SU-DHL-6 (cell line): ENCODE results near the gene PDPK1.

Experiments
- H2AFZ ChIP-seq: fragments of 200-600 bp; sonication (generic); 2 replicates; pipeline ENCODE4 v1.6.1; 2014; ENCODE audit warnings: low read depth, mild to moderate bottlenecking, moderate library complexity, mixed read lengths, antibody characterized with exemption, low read length; ENCODE audit not compliant: severe bottlenecking
- H3F3A ChIP-seq: fragments of 200-600 bp; shearing (Covaris generic); 2 replicates; pipeline ENCODE4 v1.6.0; 2016; ENCODE audit warnings: antibody characterized with exemption, mild to moderate bottlenecking; ENCODE audit not compliant: insufficient read depth
- H3K27ac ChIP-seq: fragments of 200-600 bp; sonication (generic); 2 replicates; pipeline ENCODE4 v1.5.1; 2016; ENCODE audit warnings: low read depth, mild to moderate bottlenecking, low read length, moderate library complexity, mixed read lengths
- H3K27me3 ChIP-seq: fragments of 200-600 bp; sonication (generic), shearing (Covaris generic); 2 replicates; pipeline ENCODE4 v1.6.0; 2014; ENCODE audit warnings: mild to moderate bottlenecking, low read length
- H3K36me3 ChIP-seq: fragments of 200-600 bp; sonication (generic); 2 replicates; pipeline ENCODE4 v1.6.1; 2014; ENCODE audit warnings: mild to moderate bottlenecking, low read length, mixed read lengths
- H3K4me2 ChIP-seq: fragments of 300-600, 200-600 bp; shearing (Covaris generic), sonication (generic); 2 replicates; pipeline ENCODE4 v1.6.0; 2014; ENCODE audit warnings: low read length, low read depth, mild to moderate bottlenecking; ENCODE audit not compliant: poor library complexity, severe bottlenecking
- H3K4me3 ChIP-seq: fragments of 200-600 bp; sonication (generic); 2 replicates; pipeline ENCODE4 v1.5.1; 2014; ENCODE audit warnings: antibody characterized with exemption, low read length, mild to moderate bottlenecking, mixed read lengths; ENCODE audit not compliant: insufficient read depth, poor library complexity, severe bottlenecking
- H3K79me2 ChIP-seq: fragments of 200-600 bp; sonication (generic); 2 replicates; pipeline ENCODE4 v1.6.1; 2014; ENCODE audit warnings: mild to moderate bottlenecking, low read length, moderate library complexity; ENCODE audit not compliant: insufficient read depth
- H3K9ac ChIP-seq: fragments of 200-600 bp; sonication (generic); 2 replicates; pipeline ENCODE4 v1.7.0; 2014; ENCODE audit warnings: mild to moderate bottlenecking, low read length
- H3K9me2 ChIP-seq: fragments of 200-600 bp; sonication (generic); replicated peaks from 2 replicates; pipeline ENCODE4 v1.6.1; 2014; ENCODE audit warnings: low read length; ENCODE audit not compliant: insufficient read depth
- H3K9me3 ChIP-seq: fragments of 200-600 bp; sonication (generic); 2 replicates; pipeline ENCODE4 v1.6.1; 2014; ENCODE audit warnings: low read length, mixed read lengths; ENCODE audit not compliant: insufficient read depth
- H4K20me1 ChIP-seq: fragments of 200-600 bp; sonication (generic); 2 replicates; pipeline ENCODE4 v1.6.1; 2014; ENCODE audit warnings: low read depth, mild to moderate bottlenecking, antibody characterized with exemption, low read length, moderate library complexity, mixed read lengths
- CTCF ChIP-seq: fragments of 200-600 bp; sonication (generic); IDR thresholded peaks from one replicate; pipeline ENCODE4 v1.5.1; 2017; ENCODE audit warnings: antibody characterized with exemption, mild to moderate bottlenecking, low read length, moderate library complexity; ENCODE audit not compliant: insufficient read depth, poor library complexity, severe bottlenecking
- EZH2phosphoT487 ChIP-seq: fragments of 200-600 bp; sonication (generic), shearing (Covaris generic); conservative IDR thresholded peaks from 2 replicates; pipeline ENCODE4 v1.6.1; 2018; ENCODE audit warnings: mild to moderate bottlenecking, antibody characterized with exemption, low read length, moderate library complexity, mixed read lengths

The PDPK1 gene

GRCh38 chr16:2499890-2500429 is 37.9 kb upstream of the PDPK1 start:
- no peaks in the 10 kb centered on the region for H3K9me2 ChIP-seq
- no peak overlapping the region for H2AFZ ChIP-seq
- H3K9ac ChIP-seq: no peak overlapping the region
- no peak overlapping the region for H3K4me3 ChIP-seq
- H3F3A ChIP-seq: peaks cover 2% of the 10 kb centered on the region; the same call in 1 of the 2 replicates
- no peak overlapping the region for H3K27ac ChIP-seq
- no peaks in the 10 kb centered on the region for H3K79me2 ChIP-seq
- H3K9me3 ChIP-seq: no peaks in the 10 kb centered on the region
- H3K36me3 ChIP-seq: no peaks in the 10 kb centered on the region
- H3K4me2 ChIP-seq: no peak overlapping the region
- TF ChIP-seq EZH2phosphoT487 (no peak), CTCF (no peak)
- H4K20me1 ChIP-seq: no peaks in the 10 kb centered on the region
- H3K27me3 ChIP-seq: no peaks in the 10 kb centered on the region

DNA sequence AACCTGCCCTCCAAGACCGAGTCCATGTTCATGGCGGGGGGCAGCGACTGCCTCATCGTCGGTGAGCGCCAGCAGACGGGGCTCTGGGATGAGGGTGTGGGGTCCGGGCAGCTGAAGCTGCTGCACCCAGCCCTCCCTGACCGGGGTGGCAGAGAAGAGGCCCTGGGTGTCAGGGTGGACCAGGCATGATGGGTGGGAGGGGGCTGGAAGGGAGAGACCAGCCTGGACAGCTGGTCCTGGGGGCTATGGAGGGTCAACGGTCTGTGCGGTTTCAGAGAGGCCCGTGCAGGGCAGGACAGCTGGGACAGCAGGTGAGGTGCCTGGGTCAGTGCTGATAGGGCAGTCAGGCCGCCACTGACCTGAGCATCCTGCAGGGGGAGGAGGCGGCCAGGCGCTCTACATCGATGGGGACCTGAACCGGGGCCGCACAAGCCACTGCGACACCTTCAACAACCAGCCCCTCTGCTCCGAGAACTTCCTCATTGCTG is 37.3 kb upstream of the PDPK1 start:
- Histone ChIP-seq H3K27ac (no peak overlapping the region), H3K4me3 (no peak overlapping the region), H3K9me2 (no peaks in the 10 kb centered on the region), H3F3A (peaks cover 2% of the 10 kb centered on the region; the same call in 1 of the 2 replicates), H4K20me1 (no peaks in the 10 kb centered on the region), H3K9me3 (no peaks in the 10 kb centered on the region), H3K4me2 (no peak overlapping the region), H3K9ac (no peak overlapping the region), H3K79me2 (no peaks in the 10 kb centered on the region), H3K27me3 (no peaks in the 10 kb centered on the region), H2AFZ (no peak overlapping the region), H3K36me3 (no peaks in the 10 kb centered on the region)
- no peak for TF ChIP-seq CTCF
- TF ChIP-seq EZH2phosphoT487: no peak

GRCh38 chr16:2500918-2501750 is 36.7 kb upstream of the PDPK1 start:
- Histone ChIP-seq H3F3A (peaks cover 2% of the 10 kb centered on the region; the same call in 1 of the 2 replicates), H3K27ac (no peak overlapping the region), H3K4me2 (no peak overlapping the region), H3K79me2 (no peaks in the 10 kb centered on the region), H3K9me2 (no peaks in the 10 kb centered on the region), H3K27me3 (no peaks in the 10 kb centered on the region), H2AFZ (no peak overlapping the region), H3K36me3 (no peaks in the 10 kb centered on the region), H4K20me1 (no peaks in the 10 kb centered on the region), H3K9me3 (no peaks in the 10 kb centered on the region), H3K9ac (no peak overlapping the region), H3K4me3 (no peak overlapping the region)
- TF ChIP-seq CTCF: peak; percentile 87
- no peak for TF ChIP-seq EZH2phosphoT487
